HG03460 (cell line): ENCODE measurements around the gene PRKCH.

Experiments
- ATAC-seq: cut with Tn5 transposase; IDR thresholded peaks from one replicate; pipeline ENCODE4 v1.9.1; 2021; ENCODE audit not compliant: unreplicated experiment

Gene PRKCH

GRCh38 chr14:61561657-61562276 lies 240.4 kb downstream of the PRKCH start:
- no peak for ATAC-seq

- ATAC-seq, result no peak
Measured at GRCh38 chr14:61562321-61563161, 241.2 kb downstream of the PRKCH start.

GRCh38 chr14:61563162-61563511 lies 241.8 kb downstream of the PRKCH start:
- ATAC-seq, result no peak

GRCh38 chr14:61563880-61564617 lies 242.7 kb downstream of the PRKCH start:
- no peak for ATAC-seq

GRCh38 chr14:61564618-61565091 lies 243.3 kb downstream of the PRKCH start:
- ATAC-seq, result no peak

- no peak for ATAC-seq
Measured at GRCh38 chr14:61565181-61565580, 243.8 kb downstream of the PRKCH start.

GRCh38 chr14:61565836-61566536 lies 244.6 kb downstream of the PRKCH start:
- no peak for ATAC-seq

- no peak for ATAC-seq
Measured at GRCh38 chr14:61566537-61567225, 245.3 kb downstream of the PRKCH start.

- peak; percentile 7 for ATAC-seq
Measured at GRCh38 chr14:61567838-61568571, 246.6 kb downstream of the PRKCH start.

GRCh38 chr14:61568572-61569011 lies 247.2 kb downstream of the PRKCH start:
- ATAC-seq, result peak; percentile 86

- ATAC-seq, result no peak
Measured at GRCh38 chr14:61569308-61569707, 247.9 kb downstream of the PRKCH start.

GRCh38 chr14:61569812-61570548 lies 248.6 kb downstream of the PRKCH start:
- ATAC-seq, result no peak

GRCh38 chr14:61570549-61571290 lies 249.3 kb downstream of the PRKCH start:
- ATAC-seq, result no peak

- no peak for ATAC-seq
Measured at GRCh38 chr14:61571917-61572316, 250.5 kb downstream of the PRKCH start.

GRCh38 chr14:61573321-61573720 lies 251.9 kb downstream of the PRKCH start:
- no peak for ATAC-seq

GRCh38 chr14:61573748-61574513 lies 252.6 kb downstream of the PRKCH start:
- no peak for ATAC-seq

- ATAC-seq, result no peak
Measured at GRCh38 chr14:61574514-61574807, 253.1 kb downstream of the PRKCH start.

GRCh38 chr14:61575126-61575525 lies 253.7 kb downstream of the PRKCH start:
- ATAC-seq, result no peak
